Lung (tissue), 12 donors: ENCODE measurements around the gene FIGNL2. TPM values are rescaled to one million over a fixed set of nuclear protein-coding genes. Genes with fewer than 3 reads are reported as not detected.
A peak's percentile ranks its signal among the peaks of the same experiment; 100 is the strongest.

Experiments used
- ATAC-seq: fragments of 200-7000 bp; cut with Tn5 transposase; one replicate; pipeline ENCODE4 v1.9.1; 2020; ENCODE audit warnings: moderate number of reproducible peaks; ENCODE audit not compliant: insufficient read depth, low FRiP score
- DNase-seq, 3 donors: peaks; one replicate each; pipeline ENCODE4 v3.0.0-alpha.2; 2013 to 2017
- H3K27ac ChIP-seq, 2 donors: one replicate each; pipeline ENCODE4 v1.5.1; 2013; ENCODE audit warnings: mild to moderate bottlenecking in 2 of 2, moderate library complexity in 2 of 2, control low read depth in 1 of 2, inconsistent platforms in 1 of 2, low read depth in 1 of 2, low read length in 1 of 2
- H3K27me3 ChIP-seq, 3 donors: one replicate each; pipeline ENCODE4 v1.5.1; 2013; ENCODE audit warnings: low read length in 2 of 3; ENCODE audit not compliant: control insufficient read depth in 3 of 3, insufficient read depth in 3 of 3
- H3K36me3 ChIP-seq, 4 donors: one replicate each; pipeline ENCODE4 v1.5.1; 2013; ENCODE audit warnings: low read length in 4 of 4, mild to moderate bottlenecking in 1 of 4, moderate library complexity in 1 of 4; ENCODE audit not compliant: control insufficient read depth in 4 of 4, insufficient read depth in 4 of 4
- H3K4me1 ChIP-seq, 5 donors: one replicate each; pipeline ENCODE4 v1.5.1; 2013; ENCODE audit warnings: low read length in 5 of 5, mild to moderate bottlenecking in 2 of 5, moderate library complexity in 1 of 5; ENCODE audit not compliant: control insufficient read depth in 5 of 5, insufficient read depth in 5 of 5
- H3K4me3 ChIP-seq: one replicate; pipeline ENCODE4 v1.5.1; 2013; ENCODE audit warnings: mild to moderate bottlenecking, control low read depth, moderate library complexity
- H3K9ac ChIP-seq, 2 donors: one replicate each; pipeline ENCODE4 v1.5.1; 2013; ENCODE audit warnings: low read length in 2 of 2, control low read depth in 1 of 2; ENCODE audit not compliant: insufficient read depth in 1 of 2
- H3K9me3 ChIP-seq, 4 donors: one replicate each; pipeline ENCODE4 v1.5.1; 2013; ENCODE audit warnings: low read length in 3 of 4, mild to moderate bottlenecking in 1 of 4, moderate library complexity in 1 of 4; ENCODE audit not compliant: control insufficient read depth in 4 of 4, insufficient read depth in 3 of 4
- CTCF ChIP-seq: IDR thresholded peaks from 2 replicates; pipeline ENCODE4 v1.5.1; 2012; ENCODE audit warnings: mild to moderate bottlenecking; ENCODE audit errors: control extremely low read depth, extremely low read depth
- WGBS, 2 donors: extraction: QIAGEN DNeasy Blood & Tissue Kit; methylation state at CpG; one replicate each; pipeline ENCODE4 v1.1.7; 2013; 5-methylcytosine and 5-hydroxymethylcytosine counted together
- polyA plus RNA-seq, 2 donors: library from polyadenylated mRNA; stranded (reverse); fragments of 200-250 nt; gene quantifications; one replicate each; pipeline ENCODE4 v1.2.1, GENCODE V29; 2013
- total RNA-seq, 2 donors: library from RNA; depleted of rRNA in 1 of 2; stranded (reverse); fragments of >200 nt in 1 of 2; gene quantifications; one replicate each; pipeline ENCODE4 v1.2.1, GENCODE V29; 2014 to 2021
- donor health status: control.
- donor health status: control.
- donor health status: Bipolar disorder and iron deficiency.
- donor health status: healthy.
- donor health status: DM: yes; HTN: yes; CAD: no.

The FIGNL2 gene
- total and polyA plus RNA-seq, 4 donors = 0.33 to 1.9 (median 0.80) TPM

DNA sequence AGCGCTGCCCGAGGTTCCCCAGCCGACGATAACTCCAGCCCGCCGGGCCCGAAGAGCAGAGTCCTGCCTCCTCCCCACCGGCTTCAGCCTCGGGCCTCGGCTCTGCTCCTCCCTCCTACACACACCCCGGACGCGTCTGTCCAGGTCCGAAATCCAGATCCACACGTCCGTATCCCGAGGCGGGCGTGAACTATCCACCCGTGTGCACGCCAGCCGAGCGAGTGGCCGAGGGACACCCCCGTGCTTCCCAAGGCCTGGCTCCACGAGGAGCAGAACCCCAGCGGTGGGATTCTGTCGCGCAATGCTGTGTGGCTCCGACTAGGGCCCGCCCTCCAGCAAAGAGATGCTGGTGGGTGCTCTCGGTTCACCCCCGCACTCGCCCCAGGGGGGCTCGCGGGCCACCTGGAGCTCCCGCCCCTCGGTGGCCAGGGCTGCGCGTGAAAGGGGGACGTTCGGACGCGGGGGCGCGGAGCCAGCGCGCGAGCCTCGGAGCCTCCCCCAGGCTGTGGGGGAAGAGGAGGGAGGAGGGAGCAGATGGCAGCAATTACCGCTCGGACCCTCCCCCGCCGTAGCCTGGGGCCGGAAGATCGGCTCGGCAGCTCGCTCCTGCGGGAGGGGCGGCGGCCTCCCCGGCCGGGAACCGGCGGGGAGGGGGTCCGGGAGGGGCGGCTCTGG is 20.4 kb upstream of the FIGNL2 start:
- Histone ChIP-seq H3K27ac (no peak overlapping the region), H3K36me3 (no peaks in the 10 kb centered on the region), H3K9me3 (no peaks in the 10 kb centered on the region), H3K9ac (no peak overlapping the region), H3K4me1 (peaks cover 5 to 39% (median 14%) of the 10 kb centered on the region in 5 donors), H3K27me3 (peaks cover 0 to 3% (median 3%) of the 10 kb centered on the region in 3 donors), H3K4me3 (no peak overlapping the region)
- no peak for TF ChIP-seq CTCF
- 5 to 9% methylated on average over 51 to 67 of the region's 67 CpGs for WGBS, 2 donors
- ATAC-seq (no peak), DNase-seq (peak; percentile 45 to 65 (median 51))

DNA sequence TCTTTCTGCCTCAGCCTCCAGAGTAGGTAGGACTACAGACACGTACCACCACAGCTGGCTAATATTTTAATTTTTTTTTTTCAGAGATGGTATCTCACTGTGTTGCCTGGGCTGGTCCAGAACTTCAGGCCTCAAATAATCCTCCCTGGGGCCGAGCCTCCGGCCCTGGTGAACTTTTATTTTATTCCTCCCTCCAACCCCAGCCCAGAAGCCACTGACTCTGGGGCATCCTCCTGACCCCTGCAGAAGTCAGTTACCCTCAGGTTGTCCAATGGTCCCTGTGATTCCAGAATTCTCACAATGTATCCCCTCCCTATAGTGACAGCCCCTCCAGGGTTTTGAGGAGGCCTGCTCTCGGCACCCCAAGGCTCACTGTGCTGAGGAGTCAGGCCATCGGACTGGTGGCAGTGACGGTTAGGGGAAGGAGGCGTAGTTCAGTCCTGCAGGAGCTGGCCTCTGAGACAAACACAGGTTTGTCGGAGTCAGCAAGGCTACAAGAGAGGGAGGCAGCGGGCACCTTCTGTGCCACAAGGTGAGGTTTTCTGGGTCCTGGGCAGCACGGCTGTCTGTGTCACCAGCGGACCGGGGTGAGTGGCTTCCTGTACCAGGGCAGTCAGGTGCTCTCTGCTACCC is 19.4 kb upstream of the FIGNL2 start:
- peaks cover 0 to 3% (median 3%) of the 10 kb centered on the region in 3 donors for H3K27me3 ChIP-seq
- no peaks in the 10 kb centered on the region for H3K36me3 ChIP-seq
- no peak for DNase-seq
- no peak for ATAC-seq
- WGBS, 2 donors = 87 to 96% methylated on average over 12 of the region's 12 CpGs
- TF ChIP-seq CTCF = no peak
- no peak overlapping the region for H3K27ac ChIP-seq
- no peak overlapping the region for H3K9ac ChIP-seq
- no peak overlapping the region for H3K4me3 ChIP-seq
- peaks cover 5 to 42% (median 18%) of the 10 kb centered on the region in 5 donors for H3K4me1 ChIP-seq
- peaks cover 0 to 2% (median 0%) of the 10 kb centered on the region in 4 donors for H3K9me3 ChIP-seq

- H3K27me3 ChIP-seq = peaks cover 0 to 3% (median 3%) of the 10 kb centered on the region in 3 donors
- H3K4me1 ChIP-seq = peaks cover 5 to 42% (median 18%) of the 10 kb centered on the region in 5 donors
- no peak overlapping the region for H3K9ac ChIP-seq
- H3K36me3 ChIP-seq = no peaks in the 10 kb centered on the region
- no peak for TF ChIP-seq CTCF
- peaks cover 0 to 2% (median 0%) of the 10 kb centered on the region in 4 donors for H3K9me3 ChIP-seq
- DNase-seq = no peak
- H3K4me3 ChIP-seq = no peak overlapping the region
- ATAC-seq = no peak
- H3K27ac ChIP-seq = no peak overlapping the region
These were observed 18.9 kb upstream of the FIGNL2 start for GRCh38 chr12:51867371-51867770.
